H1 (cell line): ENCODE measurements around the gene LIN54. TPM values are rescaled to one million over a fixed set of nuclear protein-coding genes. Genes with fewer than 3 reads are reported as not detected.

ENCODE experiments used
- CTCF ChIA-PET: fragments of 300-600 bp; sonication (Branson Sonifier 250); formaldehyde crosslinking; loops from one replicate; lab custom pipeline; 2021; ENCODE audit not compliant: partially characterized antibody; lab: Charles Lee
- POLR2A ChIA-PET: fragments of 300-600 bp; sonication (Branson Sonifier 250); formaldehyde crosslinking; loops from one replicate; lab custom pipeline; 2021; ENCODE audit warnings: inconsistent platforms; ENCODE audit not compliant: partially characterized antibody; lab: Charles Lee
- DNase-seq, 2 experiments: peaks; one replicate each; pipeline versions ENCODE4 v3.0.0 to v3.0.0-alpha.2; 2010 to 2022; ENCODE audit warnings: low spot score in 2 of 2, low read depth in 1 of 2, mixed read lengths in 1 of 2
- FAIRE-seq: peaks from 2 replicates; lab custom pipeline; 2011; peaks lifted over from hg19 to GRCh38; lab: Jason Lieb, UNC
- H2AFZ ChIP-seq: 2 replicates; pipeline ENCODE4 v1.8.1; 2012; ENCODE audit warnings: low read length, inconsistent platforms
- H2AK5ac ChIP-seq: 2 replicates; pipeline ENCODE4 v1.6.1; 2013; ENCODE audit warnings: low read depth, low read length
- H2BK120ac ChIP-seq: replicated peaks from 2 replicates; pipeline ENCODE3; 2013; ENCODE audit warnings: low read depth, low read length, inconsistent platforms
- H2BK12ac ChIP-seq: 2 replicates; pipeline ENCODE4 v1.6.1; 2013; ENCODE audit warnings: low read depth, low read length
- H2BK15ac ChIP-seq: 2 replicates; pipeline ENCODE4 v1.6.1; 2013; ENCODE audit warnings: low read length
- H2BK20ac ChIP-seq: 2 replicates; pipeline ENCODE4 v1.6.1; 2013; ENCODE audit warnings: low read length
- H2BK5ac ChIP-seq: 2 replicates; pipeline ENCODE4 v1.6.1; 2013; ENCODE audit warnings: low read depth, low read length
- H3K14ac ChIP-seq: 2 replicates; pipeline ENCODE4 v1.6.1; 2013; ENCODE audit warnings: inconsistent platforms; ENCODE audit not compliant: insufficient read length
- H3K18ac ChIP-seq: 2 replicates; pipeline ENCODE4 v1.6.1; 2013; ENCODE audit warnings: low read length; ENCODE audit errors: extremely low read depth
- H3K23ac ChIP-seq: 2 replicates; pipeline ENCODE4 v1.6.1; 2013; ENCODE audit warnings: inconsistent platforms; ENCODE audit not compliant: insufficient read length
- H3K23me2 ChIP-seq: 2 replicates; pipeline ENCODE4 v1.6.1; 2013; ENCODE audit warnings: low read depth, low read length
- H3K27ac ChIP-seq: 2 replicates; pipeline ENCODE4 v1.6.1; 2011; ENCODE audit warnings: low read depth, low read length, inconsistent platforms
- H3K27me3 ChIP-seq, 4 experiments: replicated peaks in 1 of 4; 1 replicate in 1 of 4; 2 replicates in 3 of 4; pipeline versions ENCODE4 v1.6.1 to v1.8.1; 2011 to 2013; ENCODE audit warnings: low read length in 3 of 4, mild to moderate bottlenecking in 3 of 4, inconsistent platforms in 2 of 4, mixed read lengths in 2 of 4, moderate library complexity in 1 of 4; ENCODE audit not compliant: control insufficient read depth in 3 of 4, insufficient read depth in 3 of 4; ENCODE audit errors: extremely low read depth in 1 of 4
- H3K36me3 ChIP-seq, 4 experiments: 2 replicates each; pipeline versions ENCODE4 v1.6.1 to v1.8.1; 2011 to 2013; ENCODE audit warnings: mild to moderate bottlenecking in 4 of 4, low read length in 3 of 4, moderate library complexity in 2 of 4, control low read depth in 1 of 4, inconsistent platforms in 1 of 4; ENCODE audit not compliant: insufficient read depth in 4 of 4, control insufficient read depth in 2 of 4
- H3K4ac ChIP-seq: replicated peaks from 2 replicates; pipeline ENCODE3; 2013; ENCODE audit warnings: low read length, low read depth, mixed read lengths, inconsistent platforms; ENCODE audit not compliant: insufficient read length
- H3K4me1 ChIP-seq, 4 experiments: replicated peaks in 1 of 4; 1 replicate in 1 of 4; 2 replicates in 3 of 4; pipeline versions ENCODE4 v1.6.1 to v1.8.1; 2011 to 2013; ENCODE audit warnings: low read length in 3 of 4, inconsistent platforms in 2 of 4, mixed read lengths in 1 of 4; ENCODE audit not compliant: insufficient read depth in 4 of 4, control insufficient read depth in 3 of 4
- H3K4me2 ChIP-seq, 2 experiments: 2 replicates each; pipeline versions ENCODE4 v1.6.1 to v1.8.1; 2011 to 2013; ENCODE audit warnings: low read depth in 2 of 2, low read length in 2 of 2, control low read depth in 1 of 2, inconsistent platforms in 1 of 2, mild to moderate bottlenecking in 1 of 2; ENCODE audit not compliant: insufficient read depth in 1 of 2
- H3K4me3 ChIP-seq, 4 experiments: fragments of 200-600, 300-600 bp in 1 of 4; sonication (generic), shearing (Covaris generic), sonication (Bioruptor Twin) in 1 of 4; 2 replicates each; pipeline versions ENCODE4 v1.5.1 to v1.8.1; 2011 to 2016; ENCODE audit warnings: low read length in 4 of 4, low read depth in 3 of 4, control low read depth in 2 of 4, inconsistent platforms in 2 of 4, mild to moderate bottlenecking in 2 of 4, mixed read lengths in 1 of 4, moderate library complexity in 1 of 4; ENCODE audit not compliant: insufficient read depth in 2 of 4; ENCODE audit errors: extremely low read depth in 1 of 4
- H3K56ac ChIP-seq: replicated peaks from 2 replicates; pipeline ENCODE3; 2013; ENCODE audit warnings: low read depth, mild to moderate bottlenecking, mixed read lengths, low read length, inconsistent platforms; ENCODE audit not compliant: insufficient read length
- H3K79me1 ChIP-seq: 2 replicates; pipeline ENCODE4 v1.6.1; 2013; ENCODE audit warnings: low read depth, low read length, control low read depth
- H3K79me2 ChIP-seq, 2 experiments: 2 replicates each; pipeline versions ENCODE4 v1.6.1 to v1.8.1; 2012 to 2013; ENCODE audit warnings: low read length in 2 of 2, mild to moderate bottlenecking in 2 of 2, inconsistent platforms in 1 of 2; ENCODE audit not compliant: insufficient read depth in 2 of 2, control insufficient read depth in 1 of 2
- H3K9ac ChIP-seq, 4 experiments: replicated peaks in 1 of 4; 1 replicate in 1 of 4; 2 replicates in 3 of 4; pipeline versions ENCODE4 v1.6.1 to v1.8.1; 2011 to 2013; ENCODE audit warnings: low read depth in 3 of 4, low read length in 3 of 4, control low read depth in 2 of 4, mild to moderate bottlenecking in 2 of 4, moderate library complexity in 2 of 4, inconsistent platforms in 1 of 4; ENCODE audit errors: extremely low read depth in 1 of 4
- H3K9me3 ChIP-seq, 2 experiments: 2 replicates each; pipeline versions ENCODE4 v1.6.1 to v1.8.1; 2012 to 2013; ENCODE audit warnings: mild to moderate bottlenecking in 2 of 2, moderate library complexity in 2 of 2, control low read depth in 1 of 2, inconsistent platforms in 1 of 2, low read depth in 1 of 2, low read length in 1 of 2, mixed read lengths in 1 of 2; ENCODE audit not compliant: insufficient read depth in 2 of 2
- H4K20me1 ChIP-seq, 2 experiments: replicated peaks in 1 of 2; 2 replicates each; pipeline versions ENCODE3 to v1.8.1; 2011 to 2013; ENCODE audit warnings: inconsistent platforms in 2 of 2, low read length in 2 of 2, mild to moderate bottlenecking in 1 of 2; ENCODE audit not compliant: insufficient read depth in 2 of 2, control insufficient read depth in 1 of 2
- H4K5ac ChIP-seq: 2 replicates; pipeline ENCODE4 v1.6.1; 2013; ENCODE audit warnings: low read length, low read depth, mixed read lengths, inconsistent platforms; ENCODE audit not compliant: insufficient read length
- H4K8ac ChIP-seq: 2 replicates; pipeline ENCODE4 v1.8.0; 2013; ENCODE audit warnings: mild to moderate bottlenecking, moderate library complexity, low read length, inconsistent platforms; ENCODE audit not compliant: insufficient read depth; ENCODE audit errors: extremely low read depth
- H4K91ac ChIP-seq: replicated peaks from 2 replicates; pipeline ENCODE3; 2013; ENCODE audit warnings: low read length, mixed read lengths, inconsistent platforms; ENCODE audit not compliant: insufficient read length
- ASH2L ChIP-seq: fragments of 200-600, 300-600 bp; sonication (generic); IDR thresholded peaks from one replicate; pipeline ENCODE4 v1.7.1; 2017; ENCODE audit warnings: low read length
- CBX5 ChIP-seq: fragments of 300-800, 300-1000 bp; sonication (generic); IDR thresholded peaks from 2 replicates; pipeline ENCODE4 v1.7.1; 2016; ENCODE audit warnings: antibody characterized with exemption, low read length, low read depth
- EZH2 ChIP-seq: fragments of 200-600 bp; sonication (generic); IDR thresholded peaks from 2 replicates; pipeline ENCODE4 v1.7.1; 2012; ENCODE audit warnings: low read depth, mild to moderate bottlenecking, moderate library complexity, low read length, inconsistent platforms; ENCODE audit not compliant: severe bottlenecking
- KDM5A ChIP-seq: fragments of 200-600 bp; IDR thresholded peaks from 2 replicates; pipeline ENCODE4 v1.7.1; 2012; ENCODE audit warnings: mild to moderate bottlenecking, low read length, inconsistent platforms, mixed read lengths
- POLR2A ChIP-seq, 2 experiments: IDR thresholded peaks; 1 replicate in 1 of 2; 2 replicates in 1 of 2; pipeline ENCODE4 v1.6.1; 2011; ENCODE audit warnings: low read depth in 2 of 2, low read length in 2 of 2, mild to moderate bottlenecking in 2 of 2; ENCODE audit errors: control extremely low read depth in 1 of 2
- RBBP5 ChIP-seq: IDR thresholded peaks from 2 replicates; pipeline ENCODE4 v1.7.1; 2012; ENCODE audit warnings: low read depth, mild to moderate bottlenecking, inconsistent platforms, low read length, moderate library complexity, borderline replicate concordance
- SIRT6 ChIP-seq: IDR thresholded peaks from one replicate; pipeline ENCODE4 v1.7.1; 2012; ENCODE audit warnings: low read length, inconsistent platforms
- SIX5 ChIP-seq: IDR thresholded peaks from 2 replicates; pipeline ENCODE4 v1.6.1; 2011; ENCODE audit warnings: mild to moderate bottlenecking, low read depth, low read length
- TEAD4 ChIP-seq: IDR thresholded peaks from 2 replicates; pipeline ENCODE4 v1.6.1; 2012; ENCODE audit warnings: low read depth, low read length, inconsistent platforms, mixed read lengths
- USF2 ChIP-seq: IDR thresholded peaks from 2 replicates; pipeline ENCODE4 v1.6.1; 2011; ENCODE audit warnings: low read length, improper control_type of control experiment
- WGBS, 2 experiments: shearing (Covaris generic) in 1 of 2; methylation state at CpG; one replicate each; pipeline versions ENCODE4 v1.1.6 to v1.1.7; 2013 to 2015; ENCODE audit warnings: low lambda C conversion rate in 2 of 2, mixed read lengths in 2 of 2, inconsistent platforms in 1 of 2, low coverage in 1 of 2, missing lambda C conversion rate in 1 of 2; ENCODE audit not compliant: insufficient replicate concordance in 2 of 2, insufficient coverage in 1 of 2, insufficient read length in 1 of 2; ENCODE audit errors: extremely low coverage in 1 of 2, missing lambda C conversion rate in 1 of 2; 5-methylcytosine and 5-hydroxymethylcytosine counted together
- polyA plus RNA-seq, 7 experiments: library from polyadenylated mRNA; depleted of rRNA in 3 of 7; stranded (reverse) in 5 of 7; unstranded in 2 of 7; fragments of >200 nt in 5 of 7; fragments of 200-250 nt in 2 of 7; gene quantifications; 1 replicate in 5 of 7; 2 replicates in 1 of 7; 4 replicates in 1 of 7; pipeline versions ENCODE4 v1.2.1 to v1.2.3, GENCODE V29; 2011 to 2013; ENCODE audit warnings: missing spikeins in 2 of 7, mixed read lengths in 2 of 7
- total RNA-seq: library from RNA; stranded (reverse); fragmentation: NEBNext Ultra II Directional; extraction: Animal tissue kit (Norgen Biotek cat#: 25700); gene quantifications from 2 replicates; pipeline ENCODE4 v1.2.1, GENCODE V29; 2021

The LIN54 gene
- total and polyA plus RNA-seq, 2 of the 8 experiments (the other 6 are each of a cell fraction or from before 2014, with no cell fraction given) = 5.7 to 11.1 TPM

- no peak for FAIRE-seq
- no peak overlapping the region for H2AK5ac ChIP-seq
- H3K4ac ChIP-seq = no peak overlapping the region
- ChIA-PET POLR2A (interaction anchor here (1.5 kb wide), 1 partner anchor 84 kb away, joined by 3 read pairs; the partner anchor contains the start of gene COPS4), CTCF (interaction anchor here (0.8 kb wide), 1 partner anchor 123 kb away, joined by 3 read pairs; no protein-coding TSS in a partner anchor)
- H2BK5ac ChIP-seq = no peak overlapping the region
- no peak overlapping the region for H2BK120ac ChIP-seq
- no peaks in the 10 kb centered on the region for H3K23me2 ChIP-seq
- no peak overlapping the region for H2BK15ac ChIP-seq
- H3K36me3 ChIP-seq = no peaks in the 10 kb centered on the region
- H3K14ac ChIP-seq = no peak overlapping the region
- no peaks in the 10 kb centered on the region for H3K9me3 ChIP-seq
- WGBS, 2 experiments = 94% methylated on average over 2 of the region's 2 CpGs; no CpG with 5 or more reads in 1 of the 2 experiments
- H2AFZ ChIP-seq = no peak overlapping the region
- DNase-seq = no peak
- no peak overlapping the region for H3K4me2 ChIP-seq
- H3K79me1 ChIP-seq = no peaks in the 10 kb centered on the region
- H3K27me3 ChIP-seq = no peaks in the 10 kb centered on the region
- H3K79me2 ChIP-seq = no peaks in the 10 kb centered on the region
- H4K5ac ChIP-seq = no peak overlapping the region
- no peak overlapping the region for H3K56ac ChIP-seq
- no peaks in the 10 kb centered on the region for H3K4me1 ChIP-seq
- TF ChIP-seq POLR2A (IDR thresholded peaks at IDR 0.05; ENCODE audit: control extremely low read depth in 1 of 2, low read depth in 2 of 2, low read length in 2 of 2) = no peak
- no peak for TF ChIP-seq CBX5
- no peak for TF ChIP-seq RBBP5
- TF ChIP-seq TEAD4 = no peak
- TF ChIP-seq SIRT6 = no peak
- TF ChIP-seq KDM5A = no peak
- no peak for TF ChIP-seq ASH2L
- TF ChIP-seq SIX5 = no peak
- TF ChIP-seq EZH2 = no peak
- TF ChIP-seq USF2 = no peak
- H4K91ac ChIP-seq = no peak overlapping the region
- no peak overlapping the region for H3K23ac ChIP-seq
- H3K18ac ChIP-seq = no peak overlapping the region
- no peaks in the 10 kb centered on the region for H4K20me1 ChIP-seq
- no peak overlapping the region for H3K4me3 ChIP-seq
- H2BK20ac ChIP-seq = no peak overlapping the region
- H3K27ac ChIP-seq = no peak overlapping the region
- H3K9ac ChIP-seq = no peak overlapping the region
- no peak overlapping the region for H4K8ac ChIP-seq
- no peak overlapping the region for H2BK12ac ChIP-seq
Measured at GRCh38 chr4:82951196-82951595, 59.4 kb downstream of the LIN54 start.
